Cerebellar nuclear complex (tissue), 1 donor: ENCODE results near the gene C5orf52.
"Not testable (repeated sequence)": the region's sequence is repeated elsewhere in the genome, so short reads cannot be mapped to it uniquely, and the experiment has no call there.

ENCODE experiments used
- DNase-seq, 2 experiments: peaks; one replicate each; lab custom pipeline; 2025; lab: John Stamatoyannopoulos, UW

C5orf52 gene

DNA sequence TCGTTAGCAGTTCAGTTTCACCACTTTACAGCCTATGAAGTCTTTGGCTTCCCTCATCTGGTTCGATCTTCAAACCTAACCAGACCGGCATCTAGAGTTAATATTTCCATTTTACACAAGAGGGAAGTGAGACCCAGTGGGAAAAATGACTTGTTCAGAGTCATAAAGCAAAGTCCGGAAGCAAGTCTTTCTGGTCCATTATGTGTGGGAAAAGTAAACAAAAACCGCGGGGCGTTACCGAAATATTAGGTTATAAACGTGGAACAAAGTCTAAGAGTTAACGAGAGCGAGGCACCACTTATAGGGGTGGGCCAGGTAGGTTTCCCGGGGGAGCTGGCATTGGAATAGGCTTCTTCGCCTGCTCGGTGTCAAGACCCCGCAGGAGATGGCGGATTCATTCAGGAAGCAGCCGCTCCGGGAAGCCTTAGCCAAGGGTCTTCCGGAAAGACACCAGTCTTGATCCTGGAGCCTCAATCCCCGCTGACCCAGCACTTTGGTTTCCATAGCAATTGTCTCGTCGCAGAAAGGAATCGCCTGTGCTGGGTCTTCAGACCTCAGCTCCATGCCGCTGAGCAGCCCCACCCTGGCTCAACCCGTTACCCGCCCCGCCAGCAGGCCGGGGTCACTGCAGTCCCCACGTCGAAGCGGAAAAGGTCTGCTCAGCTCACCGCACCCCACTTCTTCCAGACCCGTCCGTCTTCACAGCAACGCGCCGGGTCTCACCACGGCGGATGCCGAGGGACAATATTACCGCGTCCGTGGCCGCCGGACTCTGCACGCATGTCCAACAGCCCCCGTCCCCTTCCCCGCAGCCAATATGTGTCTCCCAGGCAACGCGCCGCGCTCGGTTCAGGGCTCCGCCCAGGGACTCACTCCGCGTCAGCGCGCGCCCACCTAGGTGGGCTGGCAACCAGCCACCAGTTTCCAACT lies at the start of gene C5orf52:
Gene C5orf52 (plus strand): TSS at position 872 of the 930 bp plus-strand sequence. CDS start 82 bp downstream, outside the sequence.
- DNase-seq = no peak

- no peak for DNase-seq
Observed at GRCh38 chr5:157624144-157624543, 47.2 kb upstream of the C5orf52 start.

GRCh38 chr5:157626831-157627230 lies 44.5 kb upstream of the C5orf52 start:
- DNase-seq = no peak

DNA sequence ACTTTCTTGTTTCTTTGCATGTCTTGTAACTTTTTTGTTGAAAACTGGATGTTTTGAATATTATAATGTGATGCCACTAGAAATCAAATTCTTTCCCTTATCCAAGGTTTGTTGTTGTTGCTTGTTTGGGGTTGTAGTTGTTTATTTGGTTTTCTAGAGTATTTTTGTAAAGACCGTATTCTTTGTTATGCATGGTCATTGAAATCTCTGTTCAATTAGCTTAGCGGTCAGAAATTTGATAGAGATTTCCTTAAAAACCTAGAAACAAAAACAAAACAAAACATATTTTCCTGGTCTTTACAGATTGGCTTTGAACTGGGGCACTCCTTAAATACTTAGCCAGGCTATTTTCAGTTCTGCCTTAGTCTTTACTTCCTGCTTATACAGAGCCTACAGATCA lies 41.0 kb upstream of the C5orf52 start:
- DNase-seq = no peak

GRCh38 chr5:157640406-157641066 lies 30.8 kb upstream of the C5orf52 start:
- no peak for DNase-seq

GRCh38 chr5:157648275-157648990 lies 22.9 kb upstream of the C5orf52 start:
- no peak for DNase-seq

GRCh38 chr5:157649101-157649500 lies 22.2 kb upstream of the C5orf52 start:
- DNase-seq = no peak

- no peak for DNase-seq
Observed at GRCh38 chr5:157650991-157651611, 20.2 kb upstream of the C5orf52 start.

- no peak for DNase-seq
Observed at GRCh38 chr5:157651623-157652376, 19.5 kb upstream of the C5orf52 start.

DNA sequence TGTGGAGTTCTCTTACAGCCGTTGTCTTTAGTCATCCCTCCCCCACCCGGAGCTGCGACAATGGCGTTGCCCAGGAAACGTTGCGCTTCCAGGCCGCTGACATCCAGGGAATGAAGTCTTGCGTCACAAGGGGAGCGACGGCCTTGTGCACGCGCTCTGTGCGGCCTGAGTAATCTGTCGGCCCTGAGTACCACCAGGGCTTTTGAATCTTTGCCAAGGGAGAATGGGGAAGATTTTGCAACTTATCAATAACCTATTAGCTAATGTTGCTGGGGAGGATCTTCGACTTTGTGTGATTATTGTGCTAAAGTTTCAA lies 19.0 kb upstream of the C5orf52 start, which contains the start of gene SOX30:
Gene SOX30 (minus strand): TSS at position 62 of the 316 bp plus-strand sequence. CDS start 360 bp downstream, outside the sequence.
- DNase-seq = no peak

GRCh38 chr5:157657516-157657915 lies 13.8 kb upstream of the C5orf52 start:
- DNase-seq = no peak

- no peak for DNase-seq
Observed at GRCh38 chr5:157658893-157659292, 12.4 kb upstream of the C5orf52 start.

GRCh38 chr5:157659868-157660660 lies 11.3 kb upstream of the C5orf52 start:
- DNase-seq = no peak

- DNase-seq = no peak
Observed at GRCh38 chr5:157665467-157666070, 5.8 kb upstream of the C5orf52 start.

GRCh38 chr5:157668356-157668755 lies 3.0 kb upstream of the C5orf52 start:
- no peak for DNase-seq

DNA sequence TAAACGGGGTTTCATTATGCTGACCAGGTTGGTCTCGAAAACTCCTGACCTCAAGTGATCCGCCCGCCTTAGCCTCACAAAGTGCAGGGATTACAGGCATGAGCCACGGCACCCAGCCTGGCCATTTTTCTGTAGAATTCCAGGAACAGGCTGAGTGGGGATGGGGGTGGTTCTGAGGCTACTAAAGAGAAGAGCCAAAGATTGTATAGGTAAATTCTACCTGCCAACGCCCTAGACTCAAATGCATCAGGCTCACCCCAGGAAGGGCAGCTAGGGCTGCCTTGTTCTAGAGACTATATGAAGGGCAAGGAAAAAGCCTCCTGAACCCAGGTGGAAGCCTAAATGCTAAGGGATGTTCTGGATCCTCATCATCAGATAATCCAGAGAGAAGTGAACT lies 1.6 kb upstream of the C5orf52 start:
- DNase-seq = no peak

DNA sequence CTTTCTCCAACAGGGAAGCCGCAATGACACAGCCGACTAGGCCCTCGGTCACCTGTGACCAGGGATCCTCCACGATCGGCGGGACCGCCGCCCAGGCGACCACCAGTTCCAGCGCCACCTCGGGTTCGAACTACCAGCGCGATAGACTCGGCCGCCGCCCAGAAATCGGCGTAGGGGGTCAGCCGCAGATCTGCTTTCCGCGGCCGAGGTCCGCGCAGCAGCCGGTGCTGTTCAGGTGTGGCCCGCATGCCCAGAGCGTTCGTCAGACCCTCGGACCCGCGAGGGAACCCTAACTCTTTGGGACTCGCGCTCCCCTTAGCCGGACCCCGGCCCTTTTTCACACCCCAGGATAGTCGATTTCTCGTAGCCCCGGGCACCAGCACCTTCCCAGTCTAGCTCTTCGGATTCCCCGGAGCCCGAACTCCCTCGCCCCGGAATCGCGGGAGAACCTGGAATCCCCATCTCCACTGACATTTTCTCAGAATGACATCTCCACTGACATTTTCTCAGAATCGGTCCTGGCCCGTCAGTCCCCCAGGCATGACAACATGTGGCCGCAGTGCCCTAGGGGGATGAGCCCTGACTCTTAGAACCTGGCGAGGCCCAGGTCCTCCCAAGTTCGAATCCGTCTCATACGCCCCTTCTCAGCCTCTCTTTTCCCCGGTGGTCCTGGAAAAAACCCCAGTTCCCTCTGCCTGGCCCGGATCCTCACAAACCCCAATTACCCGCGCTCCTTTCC lies 428 bp downstream of the C5orf52 start:
- DNase-seq = no peak

- DNase-seq = no peak
Observed at GRCh38 chr5:157672976-157673375, 1.6 kb downstream of the C5orf52 start.

- not testable (repeated sequence) for DNase-seq
Observed at GRCh38 chr5:157674351-157674750, 3.0 kb downstream of the C5orf52 start.
